ENCODE measurements around the gene NPAS1.

NPAS1 gene

GRCh38 chr19:47013041-47013517 lies 6.6 kb upstream of the NPAS1 start:
- DNase-seq (ENCODE audit: low read depth, low spot score), result no peak
- H3K27ac ChIP-seq, result no peak overlapping the region

- DNase-seq (ENCODE audit: low read depth, low spot score), result no peak
- H3K27ac ChIP-seq, result no peak overlapping the region
Observed at GRCh38 chr19:47018923-47019322, 714 bp upstream of the NPAS1 start.

GRCh38 chr19:47020132-47020805 lies 632 bp downstream of the NPAS1 start:
- no peak overlapping the region for H3K27ac ChIP-seq
- DNase-seq (ENCODE audit: low read depth, low spot score), result no peak

GRCh38 chr19:47020992-47021496 lies 1.4 kb downstream of the NPAS1 start:
- no peak for DNase-seq (ENCODE audit: low read depth, low spot score)

GRCh38 chr19:47021536-47022139 lies 2.0 kb downstream of the NPAS1 start:
- DNase-seq (ENCODE audit: low read depth, low spot score), result no peak
- H3K27ac ChIP-seq, result no peak overlapping the region

More at GRCh38 chr19:47020992-47021496, 1.4 kb downstream of the NPAS1 start:
- no peak overlapping the region for H3K27ac ChIP-seq

- no peak overlapping the region for H3K27ac ChIP-seq
- no peak for DNase-seq (ENCODE audit: low read depth, low spot score)
Observed at GRCh38 chr19:47022140-47022536, 2.5 kb downstream of the NPAS1 start.

GRCh38 chr19:47022541-47023447 lies 3.2 kb downstream of the NPAS1 start:
- DNase-seq (ENCODE audit: low read depth, low spot score), result no peak
- H3K27ac ChIP-seq, result no peak overlapping the region

GRCh38 chr19:47023448-47023794 lies 3.8 kb downstream of the NPAS1 start:
- DNase-seq (ENCODE audit: low read depth, low spot score), result no peak
- no peak overlapping the region for H3K27ac ChIP-seq

GRCh38 chr19:47024502-47024901 lies 4.9 kb downstream of the NPAS1 start:
- no peak overlapping the region for H3K27ac ChIP-seq
- DNase-seq (ENCODE audit: low read depth, low spot score), result no peak

GRCh38 chr19:47026156-47026555 lies 6.5 kb downstream of the NPAS1 start:
- no peak overlapping the region for H3K27ac ChIP-seq
- no peak for DNase-seq (ENCODE audit: low read depth, low spot score)

GRCh38 chr19:47026889-47027288 lies 7.3 kb downstream of the NPAS1 start:
- H3K27ac ChIP-seq, result no peak overlapping the region
- DNase-seq (ENCODE audit: low read depth, low spot score), result no peak

- DNase-seq (ENCODE audit: low read depth, low spot score), result no peak
- H3K27ac ChIP-seq, result no peak overlapping the region
Observed at GRCh38 chr19:47027586-47028088, 8.0 kb downstream of the NPAS1 start.

- no peak overlapping the region for H3K27ac ChIP-seq
- DNase-seq (ENCODE audit: low read depth, low spot score), result no peak
Observed at GRCh38 chr19:47028195-47028601, 8.6 kb downstream of the NPAS1 start.

- no peak overlapping the region for H3K27ac ChIP-seq
- DNase-seq (ENCODE audit: low read depth, low spot score), result no peak
Observed at GRCh38 chr19:47032171-47032811, 12.7 kb downstream of the NPAS1 start.

GRCh38 chr19:47035127-47036096 lies 15.8 kb downstream of the NPAS1 start:
- peak overlapping the region; percentile 87 for H3K27ac ChIP-seq
- DNase-seq (ENCODE audit: low read depth, low spot score), result peak; percentile 84

- peak overlapping the region; percentile 87 for H3K27ac ChIP-seq
- DNase-seq (ENCODE audit: low read depth, low spot score), result no peak
Observed at GRCh38 chr19:47036097-47036651, 16.5 kb downstream of the NPAS1 start.

GRCh38 chr19:47037766-47038165 lies 18.1 kb downstream of the NPAS1 start:
- H3K27ac ChIP-seq, result no peak overlapping the region
- no peak for DNase-seq (ENCODE audit: low read depth, low spot score)

GRCh38 chr19:47039239-47039874 lies 19.7 kb downstream of the NPAS1 start:
- no peak for DNase-seq (ENCODE audit: low read depth, low spot score)
- no peak overlapping the region for H3K27ac ChIP-seq

All from epithelial cell of prostate (primary cell).